ENCODE measurements around the gene SQSTM1. TPM values are rescaled to one million over a fixed set of nuclear protein-coding genes. Genes with fewer than 3 reads are reported as not detected.

SQSTM1 gene
- total RNA-seq, 2 experiments from 2014 or later, result 58.5 to 81.1 TPM

DNA sequence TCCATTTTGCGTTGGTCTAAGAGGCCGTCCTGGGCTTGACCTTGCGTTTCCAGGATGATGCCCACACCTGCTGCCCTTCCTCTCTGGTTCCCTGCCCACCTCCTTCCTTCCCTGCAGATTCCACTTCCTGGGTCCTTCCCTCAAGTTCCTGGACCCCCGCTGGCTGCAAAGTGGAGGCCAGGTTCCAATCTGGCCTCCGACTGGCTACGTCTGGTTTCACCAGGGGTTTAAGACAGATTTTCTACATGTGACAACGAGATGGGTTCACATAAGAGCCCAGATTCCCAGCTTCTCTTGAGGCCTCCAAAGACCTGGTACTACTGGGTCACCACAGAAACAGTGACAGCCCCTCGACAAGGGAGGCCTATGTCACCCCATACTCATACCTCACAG lies 16.2 kb upstream of the SQSTM1 start:
- ChIA-PET CTCF (ENCODE audit: unreplicated experiment) (no interaction called here), POLR2A (no interaction called here)
- intact Hi-C loops (cut with micrococcal nuclease; ENCODE audit: unreplicated experiment), result loop anchor here (10.0 kb wide), 1 partner anchor 1690 kb away; the partner anchor contains the start of gene N4BP3
- H2AFZ ChIP-seq (ENCODE audit: low read length), result no peak overlapping the region
- no TSS peak for BruUV-seq (replicated peaks)
- H3K9me2 ChIP-seq (ENCODE audit: insufficient read depth, low read length), result no peaks in the 10 kb centered on the region
- no peak overlapping the region for H3K27ac ChIP-seq (ENCODE audit: low read depth, low read length, poor library complexity, severe bottlenecking)
- H3K4me3 ChIP-seq (ENCODE audit: low read depth, low read length, poor library complexity, severe bottlenecking), result no peak overlapping the region
- TF ChIP-seq, protein P1, sequence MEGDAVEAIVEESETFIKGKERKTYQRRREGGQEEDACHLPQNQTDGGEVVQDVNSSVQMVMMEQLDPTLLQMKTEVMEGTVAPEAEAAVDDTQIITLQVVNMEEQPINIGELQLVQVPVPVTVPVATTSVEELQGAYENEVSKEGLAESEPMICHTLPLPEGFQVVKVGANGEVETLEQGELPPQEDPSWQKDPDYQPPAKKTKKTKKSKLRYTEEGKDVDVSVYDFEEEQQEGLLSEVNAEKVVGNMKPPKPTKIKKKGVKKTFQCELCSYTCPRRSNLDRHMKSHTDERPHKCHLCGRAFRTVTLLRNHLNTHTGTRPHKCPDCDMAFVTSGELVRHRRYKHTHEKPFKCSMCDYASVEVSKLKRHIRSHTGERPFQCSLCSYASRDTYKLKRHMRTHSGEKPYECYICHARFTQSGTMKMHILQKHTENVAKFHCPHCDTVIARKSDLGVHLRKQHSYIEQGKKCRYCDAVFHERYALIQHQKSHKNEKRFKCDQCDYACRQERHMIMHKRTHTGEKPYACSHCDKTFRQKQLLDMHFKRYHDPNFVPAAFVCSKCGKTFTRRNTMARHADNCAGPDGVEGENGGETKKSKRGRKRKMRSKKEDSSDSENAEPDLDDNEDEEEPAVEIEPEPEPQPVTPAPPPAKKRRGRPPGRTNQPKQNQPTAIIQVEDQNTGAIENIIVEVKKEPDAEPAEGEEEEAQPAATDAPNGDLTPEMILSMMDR (conservative IDR thresholded peaks at IDR 0.05; ENCODE audit: low read length), result no peak
- TF ChIP-seq EZH2phosphoT487 (IDR thresholded peaks at IDR 0.05; ENCODE audit: borderline replicate concordance, low read depth, low read length), result no peak
- H3K36me3 ChIP-seq (ENCODE audit: insufficient read depth, low read length), result peaks cover 9% of the 10 kb centered on the region; the same call in 1 of the 2 replicates
- peaks cover 20% of the 10 kb centered on the region for H3K4me1 ChIP-seq (ENCODE audit: insufficient read depth, low read length, poor library complexity, severe bottlenecking)
- H3K4me2 ChIP-seq (ENCODE audit: low read length), result peak overlapping the region; percentile 83
- no peaks in the 10 kb centered on the region for H3K9me3 ChIP-seq (ENCODE audit: low read length)
- no peak for DNase-seq (ENCODE audit: low spot score)
- no peaks in the 10 kb centered on the region for H4K20me1 ChIP-seq (ENCODE audit: insufficient read depth, low read length)
- H3K79me2 ChIP-seq (ENCODE audit: insufficient read depth, low read depth, low read length), result no peaks in the 10 kb centered on the region

DNA sequence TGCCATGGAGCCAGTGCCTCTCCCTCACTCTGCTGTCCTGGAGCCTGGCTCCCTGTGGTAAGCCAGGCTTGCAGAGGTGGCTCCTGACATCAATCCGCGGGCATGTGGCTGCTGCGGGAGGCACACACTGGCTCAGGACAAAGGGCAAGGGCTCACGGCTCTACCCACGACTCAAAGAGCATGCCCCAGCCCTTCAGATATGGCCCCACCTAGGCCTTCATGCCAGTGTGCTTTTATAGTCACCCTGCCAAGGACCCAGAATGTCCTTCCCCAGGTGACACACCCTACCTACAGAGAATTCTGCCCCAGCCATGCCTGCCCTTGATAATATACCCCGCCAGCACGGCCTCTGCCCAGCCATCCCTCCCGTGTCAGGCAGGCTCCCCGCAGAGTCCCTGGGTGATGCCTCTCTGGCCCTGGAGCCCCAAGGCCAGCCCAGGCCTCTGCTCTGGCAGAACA lies 15.6 kb upstream of the SQSTM1 start:
- ChIA-PET CTCF (ENCODE audit: unreplicated experiment) (no interaction called here), POLR2A (interaction anchor here (0.8 kb wide), 1 partner anchor 184 kb away, joined by 3 read pairs; no protein-coding TSS in a partner anchor)
- Histone ChIP-seq H3K79me2 (ENCODE audit: insufficient read depth, low read depth, low read length) (no peaks in the 10 kb centered on the region), H2AFZ (ENCODE audit: low read length) (no peak overlapping the region), H3K9me2 (ENCODE audit: insufficient read depth, low read length) (no peaks in the 10 kb centered on the region), H3K27ac (ENCODE audit: low read depth, low read length, poor library complexity, severe bottlenecking) (no peak overlapping the region), H3K4me1 (ENCODE audit: insufficient read depth, low read length, poor library complexity, severe bottlenecking) (peaks cover 20% of the 10 kb centered on the region), H3K4me3 (ENCODE audit: low read depth, low read length, poor library complexity, severe bottlenecking) (peak overlapping the region; percentile 86), H3K36me3 (ENCODE audit: insufficient read depth, low read length) (peaks cover 3% of the 10 kb centered on the region; the same call in 1 of the 2 replicates), H3K4me2 (ENCODE audit: low read length) (peak overlapping the region; percentile 83), H3K9me3 (ENCODE audit: low read length) (no peaks in the 10 kb centered on the region), H4K20me1 (ENCODE audit: insufficient read depth, low read length) (no peaks in the 10 kb centered on the region)
- DNase-seq (ENCODE audit: low spot score), result no peak
- TF ChIP-seq, protein P1 (conservative IDR thresholded peaks at IDR 0.05; ENCODE audit: low read length), result no peak
- TF ChIP-seq EZH2phosphoT487 (IDR thresholded peaks at IDR 0.05; ENCODE audit: borderline replicate concordance, low read depth, low read length), result no peak
- intact Hi-C loops (cut with micrococcal nuclease; ENCODE audit: unreplicated experiment), result loop anchor here (5.0 to 10.0 kb wide), 3 partner anchors 73 to 1690 kb away; partner anchors contain the start of genes MAML1, N4BP3 and TBC1D9B
- no TSS peak for BruUV-seq (replicated peaks)

DNA sequence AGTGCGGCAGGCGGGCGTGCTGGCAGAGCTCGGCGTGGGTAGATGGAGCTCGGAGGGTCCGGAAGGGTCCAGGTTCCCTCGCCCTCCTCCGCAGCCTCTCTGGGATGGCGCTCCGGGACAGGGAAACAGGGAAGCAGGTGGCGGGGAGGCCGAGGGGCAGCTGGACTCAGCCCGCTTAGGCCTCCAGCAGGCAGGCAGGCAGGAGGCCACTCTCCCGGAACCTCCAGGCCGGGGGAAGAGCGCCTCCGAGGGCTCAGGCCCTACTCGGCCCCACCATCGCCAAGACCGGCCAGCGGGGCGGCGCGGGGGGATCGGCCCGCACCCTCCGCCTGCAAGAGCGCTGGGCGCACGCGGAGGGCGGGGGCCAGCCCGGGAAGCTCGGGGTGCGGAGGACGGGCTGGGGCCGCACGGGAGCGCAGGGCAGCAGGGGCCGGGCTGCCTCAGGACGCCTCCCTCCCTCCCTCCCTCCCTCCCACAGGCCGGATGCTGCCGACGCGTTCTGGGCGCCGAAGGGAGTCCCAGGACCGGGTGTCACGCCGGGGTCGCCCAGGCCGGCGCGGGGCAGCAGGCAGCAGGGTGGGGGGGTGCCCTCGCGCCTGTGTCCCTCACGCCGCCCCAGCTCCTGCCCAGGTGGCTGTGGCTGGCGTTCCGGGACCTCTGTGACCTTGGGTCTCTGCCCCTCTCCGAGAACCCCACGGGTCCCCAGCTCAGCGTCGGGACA lies 15.0 kb upstream of the SQSTM1 start:
- Histone ChIP-seq H4K20me1 (ENCODE audit: insufficient read depth, low read length) (no peaks in the 10 kb centered on the region), H3K36me3 (ENCODE audit: insufficient read depth, low read length) (no peaks in the 10 kb centered on the region), H3K4me3 (ENCODE audit: low read depth, low read length, poor library complexity, severe bottlenecking) (peak overlapping the region; percentile 86), H3K4me2 (ENCODE audit: low read length) (peak overlapping the region; percentile 83), H3K27ac (ENCODE audit: low read depth, low read length, poor library complexity, severe bottlenecking) (peak overlapping the region; percentile 48), H3K9me3 (ENCODE audit: low read length) (no peaks in the 10 kb centered on the region), H3K79me2 (ENCODE audit: insufficient read depth, low read depth, low read length) (no peaks in the 10 kb centered on the region), H3K4me1 (ENCODE audit: insufficient read depth, low read length, poor library complexity, severe bottlenecking) (peaks cover 20% of the 10 kb centered on the region), H2AFZ (ENCODE audit: low read length) (no peak overlapping the region), H3K9me2 (ENCODE audit: insufficient read depth, low read length) (no peaks in the 10 kb centered on the region)
- CTCF ChIA-PET (ENCODE audit: unreplicated experiment), result no interaction called here
- intact Hi-C loops (cut with micrococcal nuclease; ENCODE audit: unreplicated experiment), result loop anchor here (1.0 to 10.0 kb wide), 6 partner anchors 9 to 1691 kb away; partner anchors contain the start of genes MAML1, N4BP3 and TBC1D9B
- POLR2A ChIA-PET, result interaction anchor here (0.6 to 0.8 kb wide), 2 partner anchors 74 to 185 kb away, joined by 3 read pairs; no protein-coding TSS in a partner anchor
- TF ChIP-seq, protein P1 (conservative IDR thresholded peaks at IDR 0.05; ENCODE audit: low read length), result 0 out of 2 replicates have a peak, but pooled peaks have one; percentile 14
- no peak for TF ChIP-seq EZH2phosphoT487 (IDR thresholded peaks at IDR 0.05; ENCODE audit: borderline replicate concordance, low read depth, low read length)
- no TSS peak for BruUV-seq (replicated peaks)
- peak; percentile 67 for DNase-seq (ENCODE audit: low spot score)

All from OCI-LY7 (cell line).